Measurements from ENCODE around the gene ARHGAP11A.

ARHGAP11A gene

DNA sequence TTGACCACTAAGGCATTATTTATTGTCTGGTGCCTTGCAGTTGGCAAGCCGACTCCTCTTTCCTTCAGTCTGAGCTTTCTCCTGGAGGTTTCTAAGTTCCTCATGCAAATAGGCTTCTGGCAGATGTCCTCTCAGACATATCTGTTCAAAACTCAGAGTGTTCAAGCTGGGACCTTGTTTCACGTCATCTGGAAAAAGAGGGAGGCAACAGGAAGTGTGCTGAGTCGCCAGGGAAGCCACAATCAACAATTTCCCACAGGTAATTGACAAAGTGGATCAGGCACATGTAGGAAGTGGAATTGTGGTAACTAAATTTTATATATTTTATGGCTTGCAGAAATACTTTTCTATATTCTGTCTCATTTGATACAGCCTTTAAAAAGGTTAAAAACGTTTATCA, 40.8 kb downstream of the ARHGAP11A start:
- no peak for DNase-seq (ENCODE audit: low read depth)

- no peak for DNase-seq (ENCODE audit: low read depth)
Measured at GRCh38 chr15:32656496-32656895, 41.2 kb downstream of the ARHGAP11A start.

- DNase-seq (ENCODE audit: low read depth) = no peak
Measured at GRCh38 chr15:32657198-32657883, 42.0 kb downstream of the ARHGAP11A start.

DNA sequence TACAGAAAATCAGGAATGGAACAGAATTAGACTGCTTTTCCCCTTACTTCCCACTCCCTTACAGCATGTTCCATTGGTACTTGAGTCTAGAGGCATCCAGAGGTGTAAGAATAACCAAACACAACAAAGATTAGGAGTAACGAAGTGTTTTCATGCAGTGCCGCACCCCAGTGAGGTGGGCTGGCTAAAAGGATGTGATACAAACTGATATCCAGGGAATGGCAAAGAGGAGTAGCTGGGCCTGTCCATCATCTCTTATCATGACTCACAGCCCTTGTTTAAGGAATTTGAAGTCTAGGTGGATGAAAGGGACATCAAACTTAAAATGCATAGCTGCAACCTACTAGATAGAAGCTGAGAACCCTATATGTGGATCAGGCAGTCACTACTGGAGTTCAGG, 42.6 kb downstream of the ARHGAP11A start:
- no peak for DNase-seq (ENCODE audit: low read depth)

DNA sequence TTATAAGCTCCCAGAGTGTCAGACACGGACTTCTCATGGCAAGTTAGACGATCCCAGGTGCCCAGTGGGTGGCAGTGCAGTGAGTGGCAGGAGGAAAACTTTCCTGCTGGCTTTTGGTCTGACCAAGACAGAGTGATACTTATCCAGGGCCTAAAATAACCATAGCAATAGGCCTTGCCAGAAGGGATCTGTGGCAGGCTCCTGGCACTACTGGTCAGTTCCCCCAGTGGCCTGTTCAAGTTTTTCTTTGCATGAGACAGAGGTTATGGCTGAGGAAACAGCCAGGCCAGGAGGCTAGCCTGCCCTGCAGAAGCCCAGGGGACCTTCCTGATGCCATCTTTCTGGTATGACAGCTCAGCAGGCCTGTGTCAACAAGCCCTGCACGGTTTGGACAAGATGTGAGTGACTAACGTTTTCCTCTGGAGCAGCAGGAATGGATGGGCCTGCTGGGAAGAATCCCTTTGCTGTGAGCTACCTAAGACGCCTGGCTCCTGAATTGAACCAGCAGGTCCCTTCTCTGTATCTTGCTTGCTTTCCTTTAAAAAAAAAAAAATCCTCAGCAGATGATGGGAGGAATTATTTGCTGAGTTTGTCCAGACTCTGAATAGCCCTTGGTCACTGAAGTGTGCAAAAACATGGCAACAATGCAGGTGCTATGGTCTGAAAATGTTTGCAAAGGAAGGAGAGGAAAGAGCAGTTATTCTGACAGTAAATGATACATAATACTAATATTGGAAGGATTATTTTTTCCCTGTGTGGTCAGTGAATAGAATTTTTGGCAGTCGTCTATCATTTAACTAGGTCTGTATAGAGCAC, 44.2 kb downstream of the ARHGAP11A start:
- DNase-seq (ENCODE audit: low read depth) = no peak

DNA sequence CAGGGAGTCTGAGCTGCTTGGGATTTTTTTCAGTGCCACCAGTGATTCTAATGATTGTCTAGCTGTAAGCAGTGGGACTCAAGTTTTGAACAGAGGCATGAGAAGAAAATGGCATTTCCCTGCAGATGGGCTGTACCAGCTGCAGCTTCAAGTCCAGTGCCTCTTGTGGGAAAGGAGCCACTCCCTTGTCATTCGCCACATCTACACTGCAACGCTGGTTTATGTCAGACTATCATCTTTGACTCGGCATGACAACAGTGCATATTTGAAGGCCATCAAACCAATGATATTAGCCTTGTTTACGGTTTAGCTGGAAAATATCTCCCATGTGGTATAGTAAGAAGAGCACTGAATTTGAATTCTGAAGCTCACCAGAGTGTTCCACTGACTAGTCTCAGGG, 48.4 kb downstream of the ARHGAP11A start:
- DNase-seq (ENCODE audit: low read depth) = no peak

DNA sequence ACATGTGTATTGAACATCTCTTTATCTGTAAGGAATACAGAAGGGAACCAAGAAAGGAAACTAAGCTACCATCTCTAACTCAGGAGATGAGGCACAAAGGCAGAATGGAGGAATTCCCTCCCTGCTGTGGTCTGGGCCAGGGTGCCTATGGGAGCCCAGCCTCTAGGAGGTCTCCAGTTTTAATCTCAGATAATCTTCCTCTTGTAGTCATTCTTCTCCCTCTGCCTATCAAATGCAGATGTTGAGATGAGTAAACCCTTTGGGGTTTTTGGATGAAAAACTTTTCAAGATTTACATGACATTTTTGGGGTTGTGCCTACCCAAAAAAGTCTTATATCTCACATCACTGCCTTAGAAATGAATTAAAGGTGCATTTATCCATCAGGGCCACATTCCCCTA, 49.5 kb downstream of the ARHGAP11A start:
- no peak for DNase-seq (ENCODE audit: low read depth)

GRCh38 chr15:32667321-32667720, 52.0 kb downstream of the ARHGAP11A start:
- DNase-seq (ENCODE audit: low read depth) = no peak

GRCh38 chr15:32668942-32669341, 53.6 kb downstream of the ARHGAP11A start:
- DNase-seq (ENCODE audit: low read depth) = no peak

DNA sequence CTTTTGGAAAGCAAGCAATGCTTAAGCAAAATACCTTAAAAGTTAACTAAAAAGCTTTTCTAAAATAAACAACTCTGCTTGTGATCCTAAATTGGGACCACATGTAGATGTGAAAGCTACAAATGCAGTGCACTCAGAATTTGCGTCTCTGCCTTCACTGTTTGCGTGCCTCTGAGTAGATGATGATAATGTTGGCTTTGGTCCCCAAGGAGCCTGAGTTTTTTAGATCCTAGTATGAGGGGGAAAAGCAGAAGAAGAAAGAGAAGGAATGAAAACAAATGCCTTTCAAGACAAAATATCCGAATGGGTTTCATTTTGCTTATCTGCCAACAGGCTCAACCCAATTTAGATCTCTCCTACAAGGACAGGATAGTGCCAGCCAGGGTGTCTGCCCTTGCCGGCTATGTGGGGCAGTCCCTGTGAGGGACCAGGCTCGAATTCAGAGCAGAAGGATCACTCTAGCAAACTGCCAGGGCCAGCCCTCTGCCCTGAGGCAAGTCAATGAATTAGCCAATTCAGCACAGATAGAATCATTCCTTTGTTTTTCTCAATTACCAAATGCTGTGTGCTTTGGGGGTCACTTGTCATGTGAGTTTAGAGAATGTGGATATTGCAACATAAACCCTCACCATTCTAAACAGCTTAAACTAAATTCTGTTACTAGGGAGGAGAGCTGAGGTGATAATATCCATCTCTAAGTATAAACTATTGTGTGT, 54.8 kb downstream of the ARHGAP11A start:
- no peak for DNase-seq (ENCODE audit: low read depth)

GRCh38 chr15:32670623-32671022, 55.3 kb downstream of the ARHGAP11A start:
- no peak for DNase-seq (ENCODE audit: low read depth)

DNA sequence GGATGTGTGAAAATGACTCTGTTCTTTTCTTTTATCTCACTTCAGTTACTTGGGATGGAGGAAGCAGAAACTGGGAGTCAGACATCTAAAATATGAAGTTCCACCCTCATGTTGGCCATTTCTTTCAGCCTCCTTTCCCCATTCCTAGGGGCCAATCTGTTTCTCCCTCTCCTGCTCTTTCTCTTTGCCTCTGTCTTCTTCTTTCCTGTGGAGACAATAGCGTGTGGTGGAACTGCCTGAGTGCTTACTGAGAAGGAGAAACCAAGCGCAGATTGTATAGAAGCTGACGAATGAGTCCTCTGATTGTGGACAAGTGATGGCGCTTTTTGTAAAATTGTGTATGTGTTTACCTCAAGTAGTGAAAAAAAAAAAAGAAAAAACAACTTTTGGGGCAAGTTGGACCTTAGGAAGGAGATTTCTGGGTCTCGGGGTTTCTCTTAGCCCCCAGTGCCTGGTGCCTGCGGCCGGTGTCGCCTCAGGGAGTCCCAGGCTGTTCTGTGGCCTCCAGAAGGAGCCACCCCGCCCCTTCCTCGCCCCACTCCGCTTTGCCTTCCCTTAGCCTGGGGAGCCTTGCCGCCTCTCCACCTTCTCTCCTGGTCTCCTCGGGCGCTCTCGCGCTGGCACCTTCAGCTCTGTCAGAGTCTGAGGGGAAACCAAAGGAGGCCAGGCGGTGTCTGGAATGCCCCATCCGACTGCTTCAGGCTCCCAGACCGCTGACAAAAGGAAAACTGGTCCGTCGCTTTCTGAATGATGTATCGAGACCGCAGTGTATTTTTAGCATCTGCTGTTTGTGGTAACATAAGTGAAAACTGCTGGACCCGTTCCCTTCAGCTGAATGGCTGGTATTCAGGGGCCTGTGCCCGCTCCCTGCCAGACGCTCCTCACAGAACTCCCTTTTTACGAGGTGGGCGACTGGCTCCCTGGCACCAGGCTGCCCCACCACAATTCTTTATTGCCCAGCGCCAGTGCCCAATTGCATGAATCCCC, 56.3 kb downstream of the ARHGAP11A start:
- no peak for DNase-seq (ENCODE audit: low read depth)

DNA sequence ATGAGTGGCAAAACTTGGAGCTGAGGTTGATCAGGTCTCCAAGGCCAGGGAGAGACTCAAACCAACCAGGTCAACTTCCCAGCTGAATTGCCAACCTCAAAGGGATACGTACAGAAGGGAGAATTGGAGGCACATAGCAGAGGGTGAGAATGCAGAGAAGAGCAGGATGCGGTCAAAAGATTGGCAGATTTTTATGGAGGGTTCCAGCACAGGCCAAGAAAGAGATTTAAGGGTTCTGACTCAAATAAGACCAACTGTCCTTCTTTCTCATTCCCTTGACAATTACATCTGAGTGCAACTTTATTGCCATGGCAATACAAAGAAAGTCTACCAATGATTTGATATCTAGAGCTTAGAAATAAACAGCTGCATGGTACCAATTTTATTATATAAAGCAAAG, 59.4 kb downstream of the ARHGAP11A start:
- no peak for DNase-seq (ENCODE audit: low read depth)

GRCh38 chr15:32675466-32675865, 60.2 kb downstream of the ARHGAP11A start:
- no peak for DNase-seq (ENCODE audit: low read depth)

GRCh38 chr15:32676169-32676568, 60.9 kb downstream of the ARHGAP11A start:
- no peak for DNase-seq (ENCODE audit: low read depth)

DNA sequence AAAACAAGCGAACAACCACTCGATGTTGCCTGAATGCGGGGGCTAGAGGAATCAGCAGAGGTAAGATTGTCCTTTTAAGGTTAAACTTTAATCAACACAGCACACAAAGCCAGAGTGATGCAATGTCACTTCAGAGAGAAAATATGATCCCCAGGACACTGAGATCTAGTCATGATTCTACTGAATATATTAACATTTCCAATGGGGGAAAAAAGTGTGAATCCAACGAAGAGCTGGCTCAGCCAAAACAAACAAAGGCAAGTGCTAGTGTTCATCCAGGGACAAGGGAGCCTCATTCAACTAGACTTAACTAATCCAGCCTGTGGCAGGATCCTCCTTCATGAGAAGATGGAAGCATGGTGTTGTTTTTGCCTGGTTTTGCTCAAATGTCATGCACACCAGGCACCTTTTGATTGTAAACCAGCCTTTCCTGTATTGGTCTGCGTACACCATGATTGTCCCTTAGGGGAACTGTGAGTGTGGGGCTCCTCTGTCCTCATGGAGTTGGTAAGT, 62.0 kb downstream of the ARHGAP11A start:
- DNase-seq (ENCODE audit: low read depth) = no peak

GRCh38 chr15:32679298-32679690, 64.0 kb downstream of the ARHGAP11A start:
- no peak for DNase-seq (ENCODE audit: low read depth)

GRCh38 chr15:32682569-32682968, 67.3 kb downstream of the ARHGAP11A start:
- DNase-seq (ENCODE audit: low read depth) = no peak

DNA sequence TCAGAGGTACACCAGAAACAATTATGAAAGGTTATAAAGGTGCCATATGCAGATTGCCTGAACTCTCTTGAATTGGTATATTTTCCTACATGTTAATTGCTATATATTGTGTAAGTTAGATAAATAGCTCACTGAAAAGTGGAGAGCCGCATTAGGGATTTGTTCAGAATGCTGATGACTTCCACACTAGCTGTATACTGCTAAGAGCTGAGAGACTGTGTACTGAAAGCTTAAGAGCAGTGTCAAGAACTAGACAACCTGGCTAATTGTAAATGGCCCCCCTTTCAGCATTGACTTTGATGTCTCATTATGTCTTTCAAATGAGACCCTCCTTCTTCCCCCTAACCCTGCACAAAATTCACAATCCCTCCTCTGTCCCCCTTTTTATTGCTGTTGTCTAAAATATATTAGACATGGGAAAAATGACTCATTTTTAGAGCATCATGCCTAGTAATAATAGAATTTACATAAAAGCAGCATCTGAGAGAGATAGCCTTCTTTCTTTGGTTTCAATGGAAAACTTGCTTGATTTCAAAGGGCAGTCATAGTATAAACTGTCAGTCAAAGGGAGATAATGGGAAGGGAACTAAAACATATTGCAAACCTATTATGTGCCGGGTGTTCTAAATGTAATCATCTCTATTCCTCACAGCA, 67.8 kb downstream of the ARHGAP11A start:
- DNase-seq (ENCODE audit: low read depth) = no peak

GRCh38 chr15:32683906-32684584, 68.7 kb downstream of the ARHGAP11A start:
- DNase-seq (ENCODE audit: low read depth) = no peak
